HepG2 (cell line): ENCODE results near the gene EIF4H.

Experiments
- EZH2 ChIP-seq: conservative IDR thresholded peaks from 2 replicates; pipeline ENCODE4 v1.6.1; 2012; ENCODE audit warnings: mild to moderate bottlenecking, low read depth, low read length, moderate library complexity
- POLR2A ChIP-seq, 2 experiments: IDR thresholded peaks; 2 replicates each; pipeline ENCODE4 v1.6.1; 2011; ENCODE audit warnings: low read depth in 2 of 2, low read length in 2 of 2, mild to moderate bottlenecking in 1 of 2, moderate library complexity in 1 of 2; ENCODE audit not compliant: insufficient read depth in 1 of 2
- RXRA ChIP-seq: sonication (generic); formaldehyde crosslinking; IDR thresholded peaks from 2 replicates; pipeline ENCODE4 v1.5.1; 2020; ENCODE audit warnings: missing genetic modification reagents
- ZNF138 ChIP-seq: sonication (generic); formaldehyde crosslinking; IDR thresholded peaks from 2 replicates; pipeline ENCODE4 v1.5.0; 2020; ENCODE audit warnings: mild to moderate bottlenecking, low read depth, missing genetic modification reagents
- ZNF639 ChIP-seq: conservative IDR thresholded peaks from 2 replicates; pipeline ENCODE4 v1.6.1; 2018; ENCODE audit warnings: missing genetic modification reagents
- ZNF703 ChIP-seq: sonication (generic); formaldehyde crosslinking; IDR thresholded peaks from 2 replicates; pipeline ENCODE4 v1.5.1; 2020; ENCODE audit warnings: missing genetic modification reagents, mild to moderate bottlenecking, moderate library complexity, borderline replicate concordance
- TF ChIP-seq, protein P1 (sequence below): sonication (generic); formaldehyde crosslinking; IDR thresholded peaks from 2 replicates; pipeline ENCODE4 v1.5.0; 2020; ENCODE audit warnings: mild to moderate bottlenecking, missing genetic modification reagents, moderate library complexity

DNA sequence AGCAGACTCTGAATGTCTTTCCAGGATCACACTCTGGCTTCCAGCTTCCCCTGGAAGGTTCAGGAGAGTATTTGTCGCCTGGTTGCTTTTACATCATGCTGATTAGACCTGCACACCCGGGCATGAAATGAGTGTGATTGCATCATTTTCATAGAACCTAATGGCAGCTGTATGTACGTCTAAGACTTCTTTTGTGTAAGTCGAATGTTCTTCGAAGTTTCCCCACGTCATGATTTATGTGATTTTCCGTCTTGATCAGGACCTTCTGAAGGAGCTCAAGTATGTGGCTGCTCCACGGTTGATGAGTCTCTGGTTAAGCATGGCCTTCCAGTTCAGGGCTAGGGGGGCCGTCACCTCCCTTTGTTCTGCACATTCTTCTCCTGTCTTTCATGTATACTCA, 4.5 kb downstream of the EIF4H start:
- no peak for TF ChIP-seq ZNF639
- no peak for TF ChIP-seq ZNF138 (CRISPR knock-in tag)
- no peak for TF ChIP-seq RXRA (CRISPR knock-in tag)
- TF ChIP-seq, protein P1, sequence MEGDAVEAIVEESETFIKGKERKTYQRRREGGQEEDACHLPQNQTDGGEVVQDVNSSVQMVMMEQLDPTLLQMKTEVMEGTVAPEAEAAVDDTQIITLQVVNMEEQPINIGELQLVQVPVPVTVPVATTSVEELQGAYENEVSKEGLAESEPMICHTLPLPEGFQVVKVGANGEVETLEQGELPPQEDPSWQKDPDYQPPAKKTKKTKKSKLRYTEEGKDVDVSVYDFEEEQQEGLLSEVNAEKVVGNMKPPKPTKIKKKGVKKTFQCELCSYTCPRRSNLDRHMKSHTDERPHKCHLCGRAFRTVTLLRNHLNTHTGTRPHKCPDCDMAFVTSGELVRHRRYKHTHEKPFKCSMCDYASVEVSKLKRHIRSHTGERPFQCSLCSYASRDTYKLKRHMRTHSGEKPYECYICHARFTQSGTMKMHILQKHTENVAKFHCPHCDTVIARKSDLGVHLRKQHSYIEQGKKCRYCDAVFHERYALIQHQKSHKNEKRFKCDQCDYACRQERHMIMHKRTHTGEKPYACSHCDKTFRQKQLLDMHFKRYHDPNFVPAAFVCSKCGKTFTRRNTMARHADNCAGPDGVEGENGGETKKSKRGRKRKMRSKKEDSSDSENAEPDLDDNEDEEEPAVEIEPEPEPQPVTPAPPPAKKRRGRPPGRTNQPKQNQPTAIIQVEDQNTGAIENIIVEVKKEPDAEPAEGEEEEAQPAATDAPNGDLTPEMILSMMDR (CRISPR knock-in tag), result no peak
- TF ChIP-seq EZH2, result no peak
- no peak for TF ChIP-seq POLR2A (IDR thresholded peaks at IDR 0.05; ENCODE audit: insufficient read depth in 1 of 2, low read depth in 2 of 2, low read length in 2 of 2)
- TF ChIP-seq ZNF703 (CRISPR knock-in tag), result no peak
